ENCODE measurements around the gene FOXJ1.

The FOXJ1 gene

GRCh38 chr17:76140661-76141211 lies 309 bp downstream of the FOXJ1 start:
- no peak for DNase-seq (ENCODE audit: low spot score)

- DNase-seq (ENCODE audit: low spot score) = no peak
These were observed 1.0 kb downstream of the FOXJ1 start for GRCh38 chr17:76139801-76140660.

- no peak for DNase-seq (ENCODE audit: low spot score)
These were observed 1.9 kb downstream of the FOXJ1 start for GRCh38 chr17:76138896-76139752.

GRCh38 chr17:76138234-76138895 lies 2.7 kb downstream of the FOXJ1 start:
- DNase-seq (ENCODE audit: low spot score) = no peak

DNA sequence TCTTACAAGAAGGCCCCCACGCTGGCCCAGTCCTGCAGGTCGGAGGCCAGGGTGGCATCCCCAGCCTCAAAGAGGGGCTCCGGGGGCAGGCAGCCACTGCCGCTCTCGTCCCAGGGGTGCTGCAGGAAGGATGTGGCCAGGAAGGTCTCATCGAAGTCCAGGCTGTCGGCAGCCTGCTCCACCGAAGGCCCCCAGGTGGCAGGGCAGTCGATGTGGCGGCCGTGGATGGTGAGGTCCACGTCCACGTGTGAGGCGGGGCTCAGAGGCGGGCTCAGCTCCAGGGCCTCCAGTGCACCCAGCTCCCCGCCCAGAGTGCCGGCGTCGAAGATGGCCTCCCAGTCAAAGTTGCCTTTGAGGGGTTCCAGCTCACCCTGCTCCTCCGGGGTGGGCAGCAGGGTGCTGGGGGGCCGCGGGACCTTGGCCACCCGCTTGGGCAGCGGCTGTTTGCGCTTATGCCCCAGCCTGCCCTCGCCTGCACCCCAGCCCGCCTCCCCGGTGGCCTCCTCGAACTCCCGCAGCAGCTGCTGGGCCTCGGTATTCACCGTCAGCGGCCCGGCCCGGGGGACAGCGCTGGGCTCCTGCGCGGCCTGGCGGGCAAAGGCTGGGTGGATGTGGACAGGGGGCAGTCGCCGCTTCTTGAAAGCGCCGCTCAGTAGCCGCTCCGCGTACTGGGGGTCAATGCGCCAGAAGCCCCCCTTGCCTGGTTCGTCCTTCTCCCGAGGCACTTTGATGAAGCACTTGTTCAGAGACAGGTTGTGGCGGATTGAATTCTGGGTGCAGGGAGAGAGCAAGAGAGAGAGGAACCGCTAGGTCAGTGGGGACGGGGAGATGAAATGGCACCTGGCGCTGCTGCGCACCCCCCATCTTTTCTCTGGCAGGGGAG lies 3.5 kb downstream of the FOXJ1 start:
- no peak for DNase-seq (ENCODE audit: low spot score)

DNA sequence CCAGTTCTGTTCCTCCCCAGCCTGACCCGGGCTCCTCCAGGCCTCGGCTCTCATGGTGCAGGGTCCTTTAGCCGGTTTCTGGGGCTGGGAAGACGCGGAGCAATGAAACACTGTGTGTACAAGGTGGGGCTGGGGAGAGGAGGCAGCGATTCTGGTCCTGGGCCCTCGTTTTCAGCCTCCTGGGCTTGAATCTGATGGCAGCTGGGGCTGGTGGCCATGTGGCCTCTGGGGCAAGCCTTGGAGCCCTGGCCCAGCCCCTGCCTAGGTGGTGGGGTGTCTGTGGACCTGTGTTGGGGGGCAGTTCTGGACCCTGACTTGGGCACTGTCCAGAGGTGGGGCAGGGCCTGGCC lies 4.1 kb downstream of the FOXJ1 start:
- DNase-seq (ENCODE audit: low spot score) = no peak

DNA sequence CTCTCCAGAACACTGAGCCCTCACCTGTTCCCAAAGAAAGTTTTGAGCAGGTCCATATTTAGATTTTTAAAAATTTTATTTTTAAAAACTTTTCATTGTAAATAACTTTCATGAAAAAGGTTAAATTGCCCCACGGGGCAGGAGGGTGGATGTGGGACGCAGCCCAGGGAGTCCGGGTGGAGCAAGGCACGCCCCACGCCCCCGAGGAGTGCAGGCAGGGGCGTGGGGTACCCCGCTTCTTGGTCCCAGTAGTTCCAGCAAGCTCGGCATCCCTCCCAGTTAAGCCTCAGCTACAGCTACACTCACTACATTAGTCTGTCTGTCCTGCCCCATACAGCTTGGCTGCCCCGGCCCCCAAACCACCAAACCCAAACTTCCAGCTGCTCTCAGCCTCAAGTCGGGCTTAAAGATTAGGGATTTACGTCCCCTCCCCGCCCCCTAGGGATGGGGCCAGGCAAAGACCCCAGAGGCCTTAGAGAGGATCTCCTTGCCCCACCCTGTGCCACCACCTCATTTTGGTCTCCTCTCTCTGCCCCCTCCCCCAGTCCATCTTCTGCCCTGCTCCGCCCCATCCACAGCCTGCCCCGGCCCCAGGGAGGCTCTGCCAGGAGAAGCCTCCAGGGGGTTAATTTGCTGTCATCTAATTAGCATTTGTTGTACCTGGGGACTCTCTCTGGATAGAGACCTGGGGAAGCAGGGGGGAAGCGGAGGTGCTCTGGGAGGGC lies 4.6 kb downstream of the FOXJ1 start:
- DNase-seq (ENCODE audit: low spot score) = no peak

DNA sequence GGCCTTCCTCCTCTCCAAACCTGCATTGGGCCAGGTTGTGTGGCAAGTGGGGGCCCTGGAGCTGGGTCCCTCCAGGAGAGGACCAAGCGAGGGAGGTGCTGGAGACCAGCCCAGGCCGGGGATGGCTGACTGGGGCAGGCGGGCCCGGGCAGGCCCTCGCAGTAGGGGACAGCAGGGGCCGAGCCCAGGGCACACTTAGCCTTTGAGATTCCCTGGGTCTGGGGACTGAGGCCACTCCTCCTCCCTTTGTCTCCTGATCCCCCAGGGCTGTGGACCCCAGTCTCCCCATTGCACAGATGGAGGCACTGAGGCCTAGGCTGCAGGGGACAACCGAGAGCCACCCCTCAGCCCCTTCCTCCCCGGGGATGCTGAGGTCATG lies 5.2 kb downstream of the FOXJ1 start:
- DNase-seq (ENCODE audit: low spot score) = no peak

GRCh38 chr17:76134911-76135809 lies 5.9 kb downstream of the FOXJ1 start:
- no peak for DNase-seq (ENCODE audit: low spot score)

DNA sequence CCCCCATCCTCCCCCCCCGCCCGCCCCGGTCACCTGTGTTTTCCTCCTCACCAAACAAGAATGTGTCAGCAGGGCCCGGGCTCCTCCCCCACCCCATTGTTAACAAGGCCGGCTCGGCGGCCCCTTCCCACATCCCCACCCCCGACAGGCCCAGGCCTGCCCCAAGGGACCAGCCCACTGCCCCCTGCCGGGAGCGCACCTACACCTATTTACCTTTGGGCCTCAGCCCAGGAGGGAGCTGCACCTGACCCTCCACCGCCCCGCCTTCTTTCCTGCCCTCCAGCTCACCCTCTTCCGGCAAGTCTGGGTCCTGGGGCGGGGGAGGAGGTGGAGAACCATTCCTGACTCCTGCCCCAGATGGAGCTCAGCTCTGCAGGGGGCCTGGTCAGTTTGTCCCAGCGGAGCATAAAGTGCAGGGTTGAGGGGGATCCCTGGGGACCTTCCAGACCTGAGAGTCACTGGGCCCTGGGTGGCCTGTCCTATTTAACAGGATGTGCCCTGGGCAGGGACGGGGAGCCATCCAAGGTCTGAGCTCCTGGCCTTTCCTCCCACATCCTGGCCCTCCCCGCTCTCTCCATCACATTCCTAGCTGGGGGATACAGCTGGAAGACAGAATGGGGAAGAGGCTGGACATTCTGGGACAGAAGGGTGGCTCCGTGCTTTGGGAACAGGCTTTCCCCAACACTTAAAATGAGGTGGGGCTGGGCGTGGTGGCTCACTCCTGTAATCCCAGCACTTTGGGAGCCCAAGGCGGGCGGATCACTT lies 8.3 kb downstream of the FOXJ1 start:
- no peak for DNase-seq (ENCODE audit: low spot score)

GRCh38 chr17:76131692-76132573 lies 9.1 kb downstream of the FOXJ1 start:
- DNase-seq (ENCODE audit: low spot score) = no peak

DNA sequence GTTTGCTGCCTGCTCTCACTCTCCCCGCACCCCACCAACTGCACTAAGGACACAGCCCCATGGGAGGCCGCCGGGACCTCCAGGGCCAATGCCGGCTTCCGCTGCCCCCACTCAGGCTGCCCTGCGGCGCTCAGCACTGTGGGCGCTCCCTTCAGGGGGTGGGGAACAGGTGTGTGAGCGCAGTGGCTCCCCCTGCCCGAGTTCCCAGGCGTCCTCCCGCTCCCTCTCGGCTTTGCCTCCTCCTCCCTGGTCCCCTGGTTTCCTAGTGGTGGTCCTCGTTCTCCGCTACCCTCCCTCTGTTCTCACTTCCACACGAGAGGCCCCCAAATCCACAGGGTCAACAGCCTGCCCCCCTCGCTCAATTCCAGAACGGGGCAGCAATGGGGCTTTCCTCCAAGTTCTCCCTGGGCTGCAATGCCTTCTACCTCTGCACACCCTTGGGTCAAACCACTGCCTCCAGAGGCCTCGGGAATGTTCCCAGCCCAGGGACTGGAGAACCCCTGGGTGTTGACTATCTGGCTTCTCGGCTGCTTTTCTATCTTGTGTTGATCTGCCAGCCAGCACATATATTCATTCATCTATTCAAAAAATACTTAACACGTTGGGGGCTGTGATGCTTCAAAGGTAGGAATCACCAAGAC lies 9.9 kb downstream of the FOXJ1 start:
- DNase-seq (ENCODE audit: low spot score) = no peak

DNA sequence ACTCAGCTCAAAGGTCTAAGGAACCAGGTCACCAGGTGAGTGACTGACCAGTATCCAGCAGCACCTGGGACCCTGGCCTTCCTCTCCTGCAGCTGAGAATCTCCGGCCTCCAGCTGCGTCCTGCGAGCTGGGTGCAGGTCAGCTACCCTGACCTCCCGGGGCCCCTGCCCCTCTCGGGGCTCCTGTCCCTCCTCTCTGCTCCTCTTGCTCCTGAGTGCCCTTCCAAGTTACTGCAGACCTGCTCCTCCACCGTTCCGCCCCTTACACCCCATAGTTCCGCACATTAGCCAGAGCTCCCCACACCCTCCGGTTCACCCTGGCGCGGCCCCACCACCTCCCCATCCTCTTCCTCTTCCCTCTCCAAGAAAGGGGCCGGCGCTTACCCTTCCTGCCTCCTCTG lies 10.6 kb downstream of the FOXJ1 start:
- DNase-seq (ENCODE audit: low spot score) = no peak

DNA sequence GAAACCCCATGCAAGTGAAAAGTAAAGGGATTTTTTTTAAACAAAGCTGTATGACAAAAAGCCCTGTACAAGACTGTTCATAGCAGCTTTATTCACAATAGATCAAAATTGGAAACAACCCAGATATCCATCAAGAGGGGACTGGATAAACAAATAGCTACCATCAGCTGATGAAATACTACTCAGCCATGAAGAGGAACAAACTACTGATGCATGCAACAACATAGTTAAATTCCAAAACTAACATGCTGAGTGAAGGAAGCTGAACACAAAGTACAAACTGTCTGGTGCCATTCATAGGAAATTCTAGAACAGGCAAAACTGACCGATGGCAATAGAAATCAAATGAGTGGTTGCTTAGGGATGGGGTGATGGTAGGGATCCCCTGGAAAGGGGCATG lies 15.1 kb downstream of the FOXJ1 start:
- no peak for DNase-seq (ENCODE audit: low spot score)

DNA sequence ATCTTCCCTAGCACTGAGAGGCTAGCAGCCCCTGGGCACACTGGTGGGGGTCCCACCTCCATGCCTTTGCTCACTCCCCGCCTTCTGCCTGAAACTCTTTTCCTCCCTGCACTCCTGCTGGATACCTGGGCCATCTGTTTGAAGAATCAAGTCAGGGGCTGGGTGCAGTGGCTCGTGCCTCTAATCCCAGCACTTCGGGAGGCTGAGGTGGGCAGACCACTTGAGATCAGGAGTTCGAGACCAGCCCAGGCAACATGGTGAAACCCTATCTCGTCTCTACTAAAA lies 15.7 kb downstream of the FOXJ1 start:
- DNase-seq (ENCODE audit: low spot score) = no peak

DNA sequence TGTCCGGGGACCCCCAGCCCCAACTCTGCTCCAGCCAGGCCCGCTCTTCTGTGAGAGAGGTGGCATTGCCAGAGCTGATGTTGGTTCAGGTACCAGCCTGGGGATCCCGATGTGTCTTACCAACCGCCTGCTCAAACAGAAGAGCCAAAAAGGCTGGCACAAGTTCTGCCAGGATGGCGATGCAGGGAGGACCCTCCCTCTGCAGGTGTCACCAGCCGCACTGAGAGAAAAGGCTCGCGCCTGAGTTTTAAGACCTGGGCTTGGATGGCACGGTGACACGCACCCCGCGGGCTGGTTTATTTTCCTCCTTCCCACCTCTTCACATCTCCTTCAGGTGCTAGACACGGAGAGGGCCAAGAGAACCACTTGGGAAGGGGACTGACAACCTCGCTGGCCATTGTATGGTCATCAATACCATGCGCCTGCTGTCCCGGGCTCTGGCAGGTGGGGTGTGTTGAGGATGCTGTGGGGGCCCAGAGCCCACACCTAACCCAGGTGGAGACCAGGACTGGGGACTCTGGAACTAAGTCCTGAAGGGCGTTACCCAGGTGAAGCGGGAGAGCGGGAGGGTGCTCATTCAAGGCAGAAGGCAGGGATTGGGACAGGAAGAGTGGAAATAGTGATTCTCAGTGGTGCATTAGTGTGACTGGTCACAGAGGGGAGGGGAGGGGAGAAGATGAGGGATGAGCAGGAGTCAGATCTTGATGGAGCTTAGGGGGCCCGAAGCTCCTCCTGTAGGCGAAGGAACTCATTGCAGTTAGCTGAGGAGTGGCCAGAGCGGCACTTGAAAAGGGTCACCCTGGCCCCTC lies 16.3 kb downstream of the FOXJ1 start:
- DNase-seq (ENCODE audit: low spot score) = no peak

All from hepatic stellate cell (primary cell).